Measurements from ENCODE around the gene MRPL39.

MRPL39 gene

GRCh38 chr21:25537174-25537573 is 70.1 kb downstream of the MRPL39 start:
- no peak for TF ChIP-seq CTCF (IDR thresholded peaks at IDR 0.05)

- no peak for TF ChIP-seq CTCF (IDR thresholded peaks at IDR 0.05)
Measured at GRCh38 chr21:25536752-25537151, 70.5 kb downstream of the MRPL39 start.

GRCh38 chr21:25535849-25536248 is 71.4 kb downstream of the MRPL39 start:
- no peak for TF ChIP-seq CTCF (IDR thresholded peaks at IDR 0.05)
